GM19043 (cell line): Measurements from ENCODE around the gene NTM.
"Not testable (repeated sequence)": the region's sequence is repeated elsewhere in the genome, so short reads cannot be mapped to it uniquely, and the experiment has no call there.

Experiments used
- ATAC-seq: cut with Tn5 transposase; IDR thresholded peaks from one replicate; pipeline ENCODE4 v1.9.1; 2021; ENCODE audit warnings: low read depth; ENCODE audit not compliant: unreplicated experiment

Gene NTM

GRCh38 chr11:131895865-131896264 is 525.5 kb downstream of the NTM start:
- ATAC-seq: no peak

DNA sequence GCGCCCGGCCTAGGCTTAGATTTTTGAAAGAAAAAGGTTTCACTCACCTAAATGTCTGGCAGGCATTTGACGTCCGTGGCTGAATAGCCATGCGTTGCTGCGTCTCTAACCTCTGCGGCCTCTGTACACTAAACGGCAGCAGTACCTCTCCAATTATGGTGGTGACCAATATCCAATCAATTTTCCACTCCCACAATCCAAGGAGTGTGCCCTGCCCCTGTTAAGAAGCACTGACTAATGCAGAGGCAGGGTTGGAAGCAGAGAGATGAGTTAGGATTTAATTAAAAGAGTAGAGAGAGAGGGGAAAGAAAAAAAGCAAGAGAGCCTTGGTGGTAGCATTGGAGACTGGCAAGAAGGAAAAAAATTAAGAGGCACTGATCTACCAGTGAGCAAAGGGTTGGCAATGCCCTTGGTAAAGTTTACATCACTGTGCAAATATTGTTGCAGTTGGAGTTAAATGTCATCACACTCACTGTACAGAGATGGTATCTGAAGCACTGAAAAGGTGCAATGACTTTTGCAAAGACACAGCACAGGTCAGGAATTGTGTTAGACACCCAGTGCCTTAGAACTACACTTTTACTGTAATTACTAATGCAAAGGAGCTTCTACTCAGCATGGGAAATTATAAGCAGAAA is 526.7 kb downstream of the NTM start:
- no peak for ATAC-seq

DNA sequence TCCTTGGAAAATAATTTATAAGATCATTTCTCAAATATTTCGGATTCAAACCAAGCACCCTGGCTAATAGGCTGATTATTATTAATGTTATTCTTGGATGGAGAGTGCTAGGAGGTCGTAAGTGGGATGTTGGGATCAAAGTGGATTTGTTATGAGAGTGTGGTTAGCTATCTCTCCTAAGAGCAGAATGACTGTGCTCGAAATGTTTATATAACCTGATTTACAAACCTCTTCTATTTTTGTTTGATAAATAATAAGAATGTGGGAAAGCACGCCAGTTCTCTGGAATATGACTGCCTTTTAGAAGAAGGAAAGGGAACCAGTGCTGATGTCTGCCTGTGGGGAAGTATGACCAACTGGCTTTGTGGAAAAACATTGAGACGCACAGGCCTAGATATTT is 527.5 kb downstream of the NTM start:
- ATAC-seq: no peak

DNA sequence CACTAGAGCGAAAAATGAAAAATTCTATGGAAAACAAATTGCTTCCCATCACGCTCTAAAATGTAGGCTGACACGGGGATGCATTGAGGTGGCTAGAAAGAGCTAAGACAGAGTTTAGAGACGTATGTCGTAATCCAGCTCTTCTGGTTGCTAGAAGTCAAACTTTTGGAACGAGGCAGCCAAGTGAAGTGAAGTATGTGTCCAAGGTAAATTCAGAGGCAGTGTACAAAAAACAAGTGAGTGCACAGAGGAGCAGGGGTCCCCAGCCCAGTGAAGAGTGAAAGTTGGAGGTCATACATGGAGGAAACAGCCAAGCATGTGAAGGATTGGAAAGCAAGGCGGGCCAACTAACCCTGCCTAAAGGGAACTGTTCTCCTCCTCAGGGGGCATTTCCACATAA is 528.5 kb downstream of the NTM start:
- ATAC-seq: no peak

DNA sequence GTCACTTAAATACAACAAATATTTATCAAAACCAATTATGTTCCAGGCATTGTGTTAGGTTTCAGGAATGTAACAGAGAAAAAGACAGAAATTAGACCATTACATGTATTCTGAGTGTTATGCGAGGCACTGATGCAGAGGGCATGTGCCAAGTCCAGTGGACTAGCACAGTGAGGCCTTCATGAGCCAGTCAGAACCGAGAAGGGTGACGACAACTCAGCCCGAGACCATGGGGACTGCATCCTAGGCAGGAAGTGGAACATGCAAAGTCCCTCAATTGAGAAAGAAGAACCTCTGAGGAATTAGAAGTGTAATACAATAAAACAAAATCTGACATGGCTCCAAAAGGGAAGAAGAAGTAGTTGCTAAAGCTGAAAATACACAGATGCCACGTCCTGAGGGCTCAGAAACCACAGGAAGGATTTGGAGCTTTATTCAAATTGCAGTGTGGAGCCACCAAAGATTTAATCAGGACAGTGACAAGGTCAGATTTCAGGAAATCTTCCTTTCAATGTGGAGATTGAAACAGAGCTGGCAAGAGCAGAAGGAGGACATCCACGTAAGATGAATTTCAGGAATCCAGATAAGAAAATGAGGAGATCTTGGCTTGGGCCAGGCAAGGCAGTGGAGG is 529.6 kb downstream of the NTM start:
- ATAC-seq: peak; percentile 60

DNA sequence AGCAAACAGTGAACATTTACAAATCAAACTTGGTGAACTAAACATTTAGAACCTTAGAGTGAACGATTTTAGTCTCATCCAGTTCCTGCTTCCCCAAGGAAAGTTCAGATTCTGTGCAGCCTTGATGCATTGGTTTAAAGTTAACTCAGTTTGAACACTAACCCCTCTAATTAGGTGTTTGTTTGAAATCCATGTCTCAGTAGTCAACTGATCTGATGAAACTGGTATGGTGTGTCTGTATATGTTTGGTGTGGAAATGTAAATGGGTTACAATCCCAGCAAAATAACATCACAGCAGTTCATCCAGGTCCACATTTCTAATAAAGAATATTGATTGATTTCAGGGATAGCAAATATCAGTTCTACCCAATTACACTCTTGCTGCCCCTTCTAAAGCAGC is 532.0 kb downstream of the NTM start:
- no peak for ATAC-seq

GRCh38 chr11:131903074-131903473 is 532.7 kb downstream of the NTM start:
- ATAC-seq: no peak

- ATAC-seq: no peak
These were observed 534.3 kb downstream of the NTM start for GRCh38 chr11:131904756-131905155.

- ATAC-seq: no peak
These were observed 536.5 kb downstream of the NTM start for GRCh38 chr11:131906963-131907362.

DNA sequence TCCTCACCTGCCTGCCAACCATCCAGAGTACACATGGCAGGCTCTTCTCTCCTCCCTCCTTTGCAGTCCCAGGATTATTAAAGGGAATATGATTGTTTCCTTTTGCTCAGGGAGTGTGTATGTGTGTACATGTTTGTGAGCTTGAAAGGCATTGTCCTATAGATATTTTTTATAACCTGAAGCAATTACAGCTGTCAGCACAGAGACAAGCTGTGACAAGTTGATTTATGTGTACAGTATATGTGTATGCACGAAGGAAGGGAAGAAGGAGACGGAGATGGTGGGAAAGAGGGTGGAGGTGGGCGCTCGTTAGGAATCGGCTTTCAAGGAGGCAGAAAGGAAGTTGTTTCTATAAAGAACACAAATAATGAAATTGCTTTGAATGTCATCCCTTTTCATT is 537.0 kb downstream of the NTM start:
- no peak for ATAC-seq

DNA sequence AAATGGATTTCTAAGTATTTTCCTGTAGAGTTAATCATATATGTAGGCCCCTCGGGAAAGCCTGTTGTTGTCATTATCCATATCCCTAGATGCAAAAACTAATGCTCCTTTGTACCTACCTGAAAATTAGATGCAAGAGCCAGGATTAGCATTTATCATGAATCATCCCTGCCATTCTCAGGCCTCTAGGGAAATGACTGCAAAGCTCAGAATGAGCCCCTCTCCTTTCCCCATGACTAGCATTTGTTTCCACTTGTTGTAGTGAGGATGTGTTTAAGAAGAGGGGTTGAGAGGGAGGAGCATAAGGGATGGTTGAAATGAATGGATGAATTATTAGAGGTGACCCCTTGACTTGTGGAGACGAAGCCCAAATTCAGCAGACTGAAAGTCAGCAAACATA is 537.9 kb downstream of the NTM start:
- no peak for ATAC-seq

DNA sequence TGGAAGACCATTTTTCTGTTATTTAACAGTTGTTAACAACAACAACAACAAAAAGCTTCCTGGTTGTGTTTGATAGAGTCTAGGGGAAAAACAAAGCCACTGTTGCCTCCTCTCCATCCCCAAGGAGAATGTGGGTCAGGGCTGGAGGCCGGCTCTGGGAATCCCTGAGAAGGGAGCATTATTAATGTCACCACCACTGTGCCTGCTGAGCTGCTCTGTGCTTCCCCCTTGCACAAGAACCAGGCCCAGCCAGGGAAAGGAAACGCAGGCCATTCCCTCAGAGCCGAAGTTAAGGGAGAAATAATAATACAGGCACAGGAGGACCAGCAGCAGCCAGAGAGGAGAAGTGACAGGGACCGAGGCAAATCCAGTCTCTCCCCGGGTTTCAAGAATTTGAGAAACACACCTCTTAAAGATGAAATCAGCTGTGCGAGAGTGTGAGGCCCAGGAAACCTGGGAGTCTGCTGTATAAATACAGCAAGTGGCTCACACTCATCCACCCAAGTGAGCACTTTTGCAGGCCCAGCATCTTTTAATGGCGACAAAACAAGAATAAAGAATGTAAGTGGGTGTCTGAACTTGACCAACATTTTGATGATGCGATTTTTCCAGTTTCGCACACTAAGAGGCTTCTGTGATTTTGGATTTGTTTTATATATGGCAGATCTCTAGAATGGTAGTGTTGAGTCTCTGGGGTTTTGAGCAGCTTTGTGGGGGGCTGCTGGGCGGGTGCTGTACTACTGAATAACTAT is 539.2 kb downstream of the NTM start:
- no peak for ATAC-seq

DNA sequence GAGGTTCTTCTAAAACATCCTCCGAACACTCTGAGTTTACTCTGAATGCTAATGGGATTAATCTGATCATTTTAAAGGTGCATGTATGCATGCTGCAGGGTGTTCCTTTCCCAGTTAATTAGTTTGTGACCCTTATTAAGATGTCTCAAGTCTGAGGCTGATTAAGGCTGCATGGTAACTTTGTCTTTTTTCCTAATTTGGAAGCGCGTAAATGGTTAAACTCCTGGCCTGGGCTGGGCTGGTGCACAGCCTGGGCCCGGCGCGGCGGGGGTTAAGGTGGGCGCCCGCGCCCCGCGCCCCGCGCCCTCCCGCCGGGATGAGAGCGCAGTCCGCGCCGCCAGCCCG is 539.7 kb downstream of the NTM start:
- no peak for ATAC-seq

- no peak for ATAC-seq
These were observed 540.3 kb downstream of the NTM start for GRCh38 chr11:131910523-131911387.

- not testable (repeated sequence) for ATAC-seq
These were observed 541.1 kb downstream of the NTM start for GRCh38 chr11:131911388-131912032.

DNA sequence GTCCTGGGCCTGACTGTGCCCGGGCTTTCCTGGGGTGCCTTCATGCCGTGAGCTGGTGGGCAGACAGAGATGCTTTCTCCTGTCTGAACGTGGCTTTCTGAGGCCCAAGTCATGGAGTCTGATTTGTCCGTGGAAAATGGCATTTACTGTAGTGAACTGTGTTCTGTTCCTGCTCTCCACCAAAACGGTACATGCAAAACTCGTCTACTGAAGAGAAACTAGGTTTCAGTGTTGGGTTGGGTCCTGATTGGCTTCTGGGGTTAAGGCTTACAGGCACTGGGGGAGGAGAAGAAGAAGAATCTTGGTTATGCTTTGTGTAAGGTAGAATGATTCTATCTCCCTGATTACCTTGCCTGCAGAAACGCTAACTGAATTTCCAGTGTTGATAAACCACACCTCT is 541.7 kb downstream of the NTM start:
- ATAC-seq: no peak

DNA sequence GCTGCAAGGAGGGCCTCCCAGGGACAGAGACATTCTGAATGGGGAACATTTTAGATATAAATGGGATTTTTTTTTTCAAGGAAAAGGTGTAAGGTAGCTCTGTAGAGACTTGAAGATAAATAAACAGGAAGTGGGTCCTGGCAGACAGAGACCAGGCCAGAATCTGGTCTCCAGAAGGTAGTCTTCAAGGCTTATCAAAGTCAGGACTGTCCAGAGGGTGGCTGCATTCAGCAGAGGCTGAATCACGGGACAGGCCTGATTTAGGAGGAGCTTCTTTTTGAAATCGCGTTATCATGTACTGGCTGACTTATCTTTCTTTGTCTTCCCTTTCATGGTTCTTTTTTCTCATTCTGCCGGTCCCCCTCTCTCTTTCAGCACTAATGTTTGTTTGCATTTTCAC is 542.9 kb downstream of the NTM start:
- ATAC-seq: no peak

DNA sequence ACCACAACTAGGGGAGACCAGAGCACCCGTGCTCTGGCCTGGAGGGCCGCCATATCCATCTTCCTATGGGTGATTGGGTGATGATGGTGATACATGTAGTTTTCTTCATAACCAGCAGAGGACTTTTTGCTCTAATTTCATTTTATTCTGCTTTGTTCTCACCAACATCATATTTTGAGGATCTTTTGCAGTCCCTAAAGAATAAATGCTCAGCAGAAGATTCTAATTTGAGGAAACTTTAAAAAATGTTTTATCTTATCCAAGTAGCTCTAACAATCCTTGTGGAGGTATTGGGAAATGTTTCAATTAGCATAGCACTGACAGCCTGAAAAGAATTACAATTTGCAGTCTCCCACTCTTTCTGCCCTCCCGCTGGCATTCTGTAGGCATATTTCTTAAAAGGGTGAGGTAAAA is 544.0 kb downstream of the NTM start:
- ATAC-seq: no peak

- ATAC-seq: no peak
These were observed 546.2 kb downstream of the NTM start for GRCh38 chr11:131916638-131917037.

DNA sequence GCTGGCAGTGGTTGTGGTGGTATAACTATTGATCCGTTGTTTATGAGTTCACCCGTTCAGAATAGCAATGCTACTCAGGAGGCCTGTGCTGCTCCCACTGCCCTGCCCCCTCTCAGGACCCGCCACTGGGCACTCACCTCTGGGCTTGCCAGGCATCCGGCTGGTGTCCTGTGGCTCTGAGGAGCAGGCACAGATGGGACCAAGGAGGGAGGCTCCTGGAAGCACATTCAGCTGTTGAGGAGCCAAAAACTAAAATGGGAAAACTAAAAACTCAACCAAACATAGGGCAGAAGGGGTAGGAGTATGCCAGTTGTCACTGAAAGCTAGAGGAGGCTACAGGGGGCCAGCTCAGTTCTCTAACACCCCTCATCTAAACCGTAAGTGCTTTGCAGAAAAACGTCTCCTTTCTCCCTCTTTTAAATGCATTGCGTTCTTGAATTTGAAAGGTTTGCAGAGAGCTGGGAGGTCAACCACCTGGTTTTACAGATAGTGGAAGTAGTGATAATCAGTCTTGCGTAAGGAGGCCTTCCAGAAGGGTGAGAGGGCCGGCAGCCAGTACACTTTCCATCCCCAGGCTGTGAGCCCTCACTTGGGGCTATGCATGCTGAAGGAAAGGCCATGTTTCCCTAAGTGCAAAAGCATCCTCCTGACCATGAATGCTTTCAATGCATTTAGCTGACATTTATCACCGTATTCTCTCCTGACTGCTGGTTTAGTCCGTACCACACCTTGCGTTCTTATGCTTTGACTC is 547.4 kb downstream of the NTM start:
- no peak for ATAC-seq
